K562 (cell line): ENCODE results near the gene ZNF800. TPM values are rescaled to one million over a fixed set of nuclear protein-coding genes. Genes with fewer than 3 reads are reported as not detected.

Experiments used
- ATAC-seq: fragments of 200-7000 bp; cut with Tn5 transposase; 3 replicates; pipeline ENCODE4 v1.9.1; 2020; ENCODE audit warnings: moderate library complexity
- BruUV-seq: library from RNA; stranded (reverse); fragments of 400-500 nt; replicated peaks from 2 replicates; lab custom pipeline; 2021; lab: Mats Ljungman, UMichigan
- CTCF ChIA-PET: fragments of 300-600 bp; formaldehyde crosslinking; extraction: SDS; loops from one replicate; lab custom pipeline; 2021; ENCODE audit warnings: low intra/inter-chr PET ratio; lab: Yijun Ruan, JAX
- POLR2A ChIA-PET: fragments of 300-600, 350-650 bp; sonication (Branson Sonifier 250); formaldehyde crosslinking; extraction: SDS; loops from one replicate; lab custom pipeline; 2021; ENCODE audit warnings: antibody characterized with exemption, inconsistent platforms; lab: Yijun Ruan, JAX
- DNase-seq, 4 experiments: peaks; one replicate each; pipeline versions ENCODE4 v3.0.0 to v3.0.0-alpha.2; 2011 to 2018; ENCODE audit warnings: low spot score in 3 of 4, mixed read lengths in 3 of 4; ENCODE audit errors: extremely low read depth in 1 of 4
- FAIRE-seq: peaks from 2 replicates; lab custom pipeline; 2011; peaks lifted over from hg19 to GRCh38; lab: Jason Lieb, UNC
- H2AFZ ChIP-seq: 2 replicates; pipeline ENCODE4 v1.6.0; 2011; ENCODE audit warnings: low read depth, low read length, control low read depth, inconsistent platforms
- H3K27ac ChIP-seq: fragments of 200-600 bp; 3 replicates; pipeline ENCODE4 v1.8.0; 2011; ENCODE audit warnings: low read depth, mild to moderate bottlenecking, control low read depth, inconsistent platforms, low read length, moderate library complexity, mixed read lengths; ENCODE audit errors: extremely low read depth
- H3K27me3 ChIP-seq, 2 experiments: fragments of 300-600 bp in 1 of 2; 2 replicates in 1 of 2; 3 replicates in 1 of 2; pipeline versions ENCODE4 v1.6.0 to v1.8.0; 2011; ENCODE audit warnings: inconsistent platforms in 2 of 2, low read length in 2 of 2, mild to moderate bottlenecking in 1 of 2, mixed read lengths in 1 of 2, moderate library complexity in 1 of 2; ENCODE audit not compliant: control insufficient read depth in 2 of 2, insufficient read depth in 2 of 2
- H3K36me3 ChIP-seq: fragments of 300-600 bp; 3 replicates; pipeline ENCODE4 v1.8.0; 2011; ENCODE audit warnings: mild to moderate bottlenecking, low read length, inconsistent platforms; ENCODE audit not compliant: control insufficient read depth, insufficient read depth
- H3K4me1 ChIP-seq, 2 experiments: fragments of 200-600 bp in 1 of 2; replicated peaks in 1 of 2; 2 replicates in 1 of 2; 3 replicates in 1 of 2; pipeline versions ENCODE4 v1.5.1 to v1.8.0; 2011; ENCODE audit warnings: inconsistent platforms in 2 of 2, low read length in 2 of 2, mild to moderate bottlenecking in 1 of 2, mixed read lengths in 1 of 2, moderate library complexity in 1 of 2; ENCODE audit not compliant: control insufficient read depth in 2 of 2, insufficient read depth in 2 of 2
- H3K4me2 ChIP-seq: 2 replicates; pipeline ENCODE4 v1.6.1; 2011; ENCODE audit warnings: low read length, control low read depth, inconsistent platforms, mixed read lengths; ENCODE audit not compliant: insufficient read depth
- H3K4me3 ChIP-seq: fragments of 200-600 bp; sonication (generic), shearing (Covaris generic); 2 replicates; pipeline ENCODE4 v1.5.1; 2016; ENCODE audit warnings: control low read depth, inconsistent platforms
- H3K79me2 ChIP-seq: fragments of 200-600 bp; 3 replicates; pipeline ENCODE4 v1.8.0; 2011; ENCODE audit warnings: low read length, inconsistent platforms; ENCODE audit not compliant: control insufficient read depth, insufficient read depth
- H3K9ac ChIP-seq, 2 experiments: 2 replicates each; pipeline versions ENCODE4 v1.6.0 to v1.6.1; 2011; ENCODE audit warnings: low read depth in 2 of 2, low read length in 2 of 2, control low read depth in 1 of 2, inconsistent platforms in 1 of 2, mild to moderate bottlenecking in 1 of 2, mixed read lengths in 1 of 2; ENCODE audit not compliant: insufficient read depth in 1 of 2
- H3K9me1 ChIP-seq: one replicate; pipeline ENCODE4 v1.6.0; 2011; ENCODE audit warnings: inconsistent platforms, mild to moderate bottlenecking, low read length, moderate library complexity; ENCODE audit not compliant: control insufficient read depth, insufficient read depth
- H3K9me3 ChIP-seq: replicated peaks from 2 replicates; pipeline ENCODE4 v1.5.1; 2011; ENCODE audit warnings: low read depth, low read length, inconsistent platforms; ENCODE audit not compliant: control insufficient read depth, insufficient read depth
- H4K20me1 ChIP-seq: replicated peaks from 2 replicates; pipeline ENCODE4 v1.6.1; 2011; ENCODE audit warnings: low read length, inconsistent platforms, mixed read lengths; ENCODE audit not compliant: control insufficient read depth, insufficient read depth
- C11orf30 ChIP-seq: fragments of 450-650 bp; IDR thresholded peaks from 2 replicates; pipeline ENCODE4 v1.6.1; 2016; ENCODE audit warnings: low read depth, mild to moderate bottlenecking
- NR4A1 ChIP-seq, 2 experiments: fragments of 250-450 bp in 1 of 2; fragments of 450-650 bp in 1 of 2; sonication (Bioruptor Pico) in 1 of 2; IDR thresholded peaks; 2 replicates each; pipeline versions ENCODE4 v1.4.0 to v1.6.1; 2016 to 2020; ENCODE audit warnings: mild to moderate bottlenecking in 2 of 2, missing compliant biosample characterization in 1 of 2, missing genetic modification characterization in 1 of 2, moderate library complexity in 1 of 2
- PHF20 ChIP-seq: fragments of 450-650 bp; IDR thresholded peaks from 2 replicates; pipeline ENCODE4 v1.6.1; 2018; ENCODE audit not compliant: partially characterized antibody
- PHF21A ChIP-seq: fragments of 450-650 bp; IDR thresholded peaks from 2 replicates; pipeline ENCODE4 v1.6.1; 2017; ENCODE audit warnings: low read depth, borderline replicate concordance
- POLR2AphosphoS2 ChIP-seq: IDR thresholded peaks from 2 replicates; pipeline ENCODE4 v1.6.1; 2012; ENCODE audit warnings: low read length, improper control_type of control experiment
- POLR2AphosphoS5 ChIP-seq: IDR thresholded peaks from 2 replicates; pipeline ENCODE4 v1.6.1; 2011; ENCODE audit warnings: mild to moderate bottlenecking, low read depth, low read length, moderate library complexity; ENCODE audit not compliant: control insufficient read depth, insufficient read depth
- RNF2 ChIP-seq: sonication (generic); IDR thresholded peaks from 2 replicates; pipeline ENCODE4 v1.6.1; 2016
- TCF3 ChIP-seq: sonication (generic); formaldehyde crosslinking; IDR thresholded peaks from 2 replicates; pipeline ENCODE4 v1.4.0; 2020; ENCODE audit warnings: mild to moderate bottlenecking, missing genetic modification reagents
- ZBTB8A ChIP-seq: fragments of 450-650 bp; IDR thresholded peaks from 2 replicates; pipeline ENCODE4 v1.6.1; 2018; ENCODE audit warnings: mild to moderate bottlenecking, moderate library complexity; ENCODE audit not compliant: partially characterized antibody
- WGBS: fragments of 100-300 bp; shearing (Covaris generic); methylation state at CpG from one replicate; pipeline ENCODE4 v1.1.6; 2016; ENCODE audit warnings: low coverage, mixed read lengths; ENCODE audit not compliant: insufficient coverage; ENCODE audit errors: missing lambda C conversion rate; 5-methylcytosine and 5-hydroxymethylcytosine counted together
- in situ Hi-C: fragments of 300-500 bp; cut with MboI; formaldehyde crosslinking; loops from 4 replicates; pipeline ENCODE4 v1.15.0; 2018; ENCODE audit warnings: inconsistent platforms, mixed read lengths
- intact Hi-C: fragments of 100-400 bp; cut with micrococcal nuclease; formaldehyde crosslinking; loops from 2 replicates; pipeline ENCODE4 v1.14.2; 2022
- polyA plus RNA-seq, 8 experiments: library from polyadenylated mRNA; depleted of rRNA in 4 of 8; stranded (reverse) in 5 of 8; unstranded in 3 of 8; fragments of >200 nt; fragmentation: Nextera tagmentation in 2 of 8; fragmentation: Illumina TruSeq in 1 of 8; extraction: Ambion mirVana in 2 of 8; extraction: Trizol in 1 of 8; gene quantifications; 2 replicates each; pipeline versions ENCODE4 v1.2.1 to v1.2.3, GENCODE V29; 2011 to 2014; ENCODE audit warnings: inconsistent platforms in 1 of 8, missing spikeins in 1 of 8
- total RNA-seq, 7 experiments: library from RNA; depleted of rRNA in 6 of 7; stranded (reverse); fragments of >200 nt in 6 of 7; fragmentation: Illumina TruSeq in 2 of 7; extraction: Trizol in 2 of 7; gene quantifications; 2 replicates each; pipeline versions ENCODE4 v1.2.1 to v1.2.3, GENCODE V29; 2011 to 2021; ENCODE audit warnings: low replicate concordance in 1 of 7
- TF ChIP-seq, protein P1 (sequence below): fragments of 450-650 bp; IDR thresholded peaks from 2 replicates; pipeline ENCODE4 v1.6.1; 2016
- TF ChIP-seq, protein P2 (sequence below): fragments of 200-800 bp; sonication (Bioruptor generic); IDR thresholded peaks from 2 replicates; pipeline ENCODE4 v1.6.1; 2017; ENCODE audit warnings: missing genetic modification characterization, missing compliant biosample characterization
- TF ChIP-seq, protein P3 (sequence below): sonication (generic); formaldehyde crosslinking; IDR thresholded peaks from 2 replicates; pipeline ENCODE4 v1.8.0; 2022; ENCODE audit warnings: missing genetic modification reagents, mild to moderate bottlenecking, moderate library complexity, borderline replicate concordance

Gene ZNF800
- total and polyA plus RNA-seq, 9 of the 15 experiments (the other 6 are each of a cell fraction or from before 2014, with no cell fraction given): 7.5 to 58.3 (median 33.4) TPM

DNA sequence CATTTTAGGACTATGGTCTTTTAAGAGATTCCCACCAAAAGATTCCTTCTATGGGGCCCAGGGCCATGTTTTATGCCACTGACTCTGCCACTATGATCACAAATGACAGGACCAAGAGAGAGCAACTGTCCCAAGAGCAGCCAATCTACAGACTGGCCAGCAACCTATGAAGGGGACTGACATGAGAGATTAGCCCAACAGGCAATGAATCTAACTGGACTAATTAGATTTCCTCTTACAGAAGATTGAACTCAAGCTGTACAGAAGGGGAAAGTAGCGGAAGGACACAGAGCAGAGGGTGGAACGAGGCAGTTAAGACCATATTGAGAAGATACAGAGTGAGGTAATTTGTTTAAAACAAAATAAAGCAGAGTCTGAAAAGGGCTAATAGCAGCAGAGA is 25.8 kb downstream of the ZNF800 start:
- ChIA-PET POLR2A (interaction anchor here (1.3 to 3.3 kb wide), 6 partner anchors 8 to 25 kb away, joined by 3 to 23 read pairs (median 8); partner anchors contain the start of gene ZNF800), CTCF (no interaction called here)
- no peak for DNase-seq
- peaks cover 93% of the 10 kb centered on the region for H3K36me3 ChIP-seq
- WGBS: 63% methylated on average over 2 of the region's 2 CpGs
- no peaks in the 10 kb centered on the region for H3K9me1 ChIP-seq
- H3K9me3 ChIP-seq: no peaks in the 10 kb centered on the region
- FAIRE-seq: no peak
- H3K9ac ChIP-seq: 0 out of 4 replicates have a peak overlapping the region, but pooled peaks of 1 of the 2 experiments have one; percentile 28
- H3K27ac ChIP-seq: peak overlapping the region; percentile 20; the same call in 2 of the 3 replicates
- BruUV-seq: no TSS peak
- H3K4me3 ChIP-seq: no peak overlapping the region
- peaks cover 99% of the 10 kb centered on the region for H3K79me2 ChIP-seq
- TF ChIP-seq POLR2AphosphoS2: 0 out of 2 replicates have a peak, but pooled peaks have one; percentile 34
- TF ChIP-seq NR4A1 (CRISPR knock-in tag; IDR thresholded peaks at IDR 0.05): no peak
- TF ChIP-seq NR4A1 (tag; IDR thresholded peaks at IDR 0.05): no peak
- no peak for TF ChIP-seq TCF3 (CRISPR knock-in tag)
- TF ChIP-seq, protein P1, sequence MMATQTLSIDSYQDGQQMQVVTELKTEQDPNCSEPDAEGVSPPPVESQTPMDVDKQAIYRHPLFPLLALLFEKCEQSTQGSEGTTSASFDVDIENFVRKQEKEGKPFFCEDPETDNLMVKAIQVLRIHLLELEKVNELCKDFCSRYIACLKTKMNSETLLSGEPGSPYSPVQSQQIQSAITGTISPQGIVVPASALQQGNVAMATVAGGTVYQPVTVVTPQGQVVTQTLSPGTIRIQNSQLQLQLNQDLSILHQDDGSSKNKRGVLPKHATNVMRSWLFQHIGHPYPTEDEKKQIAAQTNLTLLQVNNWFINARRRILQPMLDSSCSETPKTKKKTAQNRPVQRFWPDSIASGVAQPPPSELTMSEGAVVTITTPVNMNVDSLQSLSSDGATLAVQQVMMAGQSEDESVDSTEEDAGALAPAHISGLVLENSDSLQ: 0 out of 2 replicates have a peak, but pooled peaks have one; percentile 13
- TF ChIP-seq, protein P2, sequence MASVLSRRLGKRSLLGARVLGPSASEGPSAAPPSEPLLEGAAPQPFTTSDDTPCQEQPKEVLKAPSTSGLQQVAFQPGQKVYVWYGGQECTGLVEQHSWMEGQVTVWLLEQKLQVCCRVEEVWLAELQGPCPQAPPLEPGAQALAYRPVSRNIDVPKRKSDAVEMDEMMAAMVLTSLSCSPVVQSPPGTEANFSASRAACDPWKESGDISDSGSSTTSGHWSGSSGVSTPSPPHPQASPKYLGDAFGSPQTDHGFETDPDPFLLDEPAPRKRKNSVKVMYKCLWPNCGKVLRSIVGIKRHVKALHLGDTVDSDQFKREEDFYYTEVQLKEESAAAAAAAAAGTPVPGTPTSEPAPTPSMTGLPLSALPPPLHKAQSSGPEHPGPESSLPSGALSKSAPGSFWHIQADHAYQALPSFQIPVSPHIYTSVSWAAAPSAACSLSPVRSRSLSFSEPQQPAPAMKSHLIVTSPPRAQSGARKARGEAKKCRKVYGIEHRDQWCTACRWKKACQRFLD (CRISPR knock-in tag): no peak
- no peak for TF ChIP-seq PHF20
- TF ChIP-seq C11orf30: 0 out of 2 replicates have a peak, but pooled peaks have one; percentile 0
- 0 out of 2 replicates have a peak, but pooled peaks have one; percentile 34 for TF ChIP-seq PHF21A
- peak; percentile 32; the same call in 1 of the 2 replicates for TF ChIP-seq RNF2
- peak; percentile 33; the same call in 1 of the 2 replicates for TF ChIP-seq POLR2AphosphoS5
- TF ChIP-seq, protein P3, sequence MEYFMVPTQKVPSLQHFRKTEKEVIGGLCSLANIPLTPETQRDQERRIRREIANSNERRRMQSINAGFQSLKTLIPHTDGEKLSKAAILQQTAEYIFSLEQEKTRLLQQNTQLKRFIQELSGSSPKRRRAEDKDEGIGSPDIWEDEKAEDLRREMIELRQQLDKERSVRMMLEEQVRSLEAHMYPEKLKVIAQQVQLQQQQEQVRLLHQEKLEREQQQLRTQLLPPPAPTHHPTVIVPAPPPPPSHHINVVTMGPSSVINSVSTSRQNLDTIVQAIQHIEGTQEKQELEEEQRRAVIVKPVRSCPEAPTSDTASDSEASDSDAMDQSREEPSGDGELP: no peak
- TF ChIP-seq ZBTB8A: no peak
- H4K20me1 ChIP-seq: peaks cover 14% of the 10 kb centered on the region; the same call in 1 of the 2 replicates
- no peak overlapping the region for H2AFZ ChIP-seq
- intact Hi-C loops (no loop called here), in situ Hi-C loops (no loop called here)
- no peaks in the 10 kb centered on the region for H3K27me3 ChIP-seq
- H3K4me1 ChIP-seq: peaks cover 28 to 53% of the 10 kb centered on the region in 2 experiments
- H3K4me2 ChIP-seq: no peak overlapping the region
- ATAC-seq: peak; percentile 53
